ENCODE data around the gene ANXA3. TPM values are rescaled to one million over a fixed set of nuclear protein-coding genes. Genes with fewer than 3 reads are reported as not detected.
A peak's percentile ranks its signal among the peaks of the same experiment; 100 is the strongest.

The ANXA3 gene
- total and polyA plus RNA-seq, 2 donors (not counting 1 experiment from before 2014, with no cell fraction given): not detected

DNA sequence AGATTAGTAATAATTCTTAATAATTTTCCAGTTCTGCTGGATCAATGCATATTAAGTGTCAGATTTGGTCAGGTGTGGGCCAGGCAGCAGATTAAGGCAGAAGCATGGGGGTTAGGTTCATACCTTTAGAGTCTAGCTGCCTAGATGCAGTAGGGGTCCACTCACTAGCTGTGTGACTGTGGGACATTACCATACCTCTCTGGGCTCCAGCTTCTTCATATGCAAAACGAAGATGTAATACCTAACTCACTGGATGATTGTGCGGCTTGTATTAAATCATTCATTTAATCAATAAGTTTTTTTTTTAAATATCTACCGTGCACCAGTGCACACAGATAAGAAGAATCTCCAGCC is 1.4 kb downstream of the ANXA3 start:
- TF ChIP-seq, protein P1, sequence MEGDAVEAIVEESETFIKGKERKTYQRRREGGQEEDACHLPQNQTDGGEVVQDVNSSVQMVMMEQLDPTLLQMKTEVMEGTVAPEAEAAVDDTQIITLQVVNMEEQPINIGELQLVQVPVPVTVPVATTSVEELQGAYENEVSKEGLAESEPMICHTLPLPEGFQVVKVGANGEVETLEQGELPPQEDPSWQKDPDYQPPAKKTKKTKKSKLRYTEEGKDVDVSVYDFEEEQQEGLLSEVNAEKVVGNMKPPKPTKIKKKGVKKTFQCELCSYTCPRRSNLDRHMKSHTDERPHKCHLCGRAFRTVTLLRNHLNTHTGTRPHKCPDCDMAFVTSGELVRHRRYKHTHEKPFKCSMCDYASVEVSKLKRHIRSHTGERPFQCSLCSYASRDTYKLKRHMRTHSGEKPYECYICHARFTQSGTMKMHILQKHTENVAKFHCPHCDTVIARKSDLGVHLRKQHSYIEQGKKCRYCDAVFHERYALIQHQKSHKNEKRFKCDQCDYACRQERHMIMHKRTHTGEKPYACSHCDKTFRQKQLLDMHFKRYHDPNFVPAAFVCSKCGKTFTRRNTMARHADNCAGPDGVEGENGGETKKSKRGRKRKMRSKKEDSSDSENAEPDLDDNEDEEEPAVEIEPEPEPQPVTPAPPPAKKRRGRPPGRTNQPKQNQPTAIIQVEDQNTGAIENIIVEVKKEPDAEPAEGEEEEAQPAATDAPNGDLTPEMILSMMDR (IDR thresholded peaks at IDR 0.05): no peak
- no peak for TF ChIP-seq EZH2 (IDR thresholded peaks at IDR 0.05; ENCODE audit: borderline replicate concordance, insufficient read depth, low read depth, low read length, poor library complexity, severe bottlenecking)
- Mint-ChIP-seq H3K4me1 (peaks cover 20% of the 10 kb centered on the region), H3K27ac (no peak overlapping the region), H3K9me3 (ENCODE audit: insufficient read depth) (no peaks in the 10 kb centered on the region), H3K4me3 (no peak overlapping the region), H3K27me3 (peaks cover 45% of the 10 kb centered on the region)
- CTCF ChIA-PET: no interaction called here
- POLR2A ChIA-PET: no interaction called here
- H3K27ac ChIP-seq (ENCODE audit: low read length in 2 of 2): no peak overlapping the region
- no peak for ATAC-seq (ENCODE audit: low read depth)
- H3K9ac ChIP-seq (ENCODE audit: low read length): no peak overlapping the region
- H3K27me3 ChIP-seq (replicated peaks in 1 of 4; ENCODE audit: control extremely low read depth in 1 of 4, control insufficient read depth in 3 of 4, insufficient read depth in 4 of 4, low read length in 3 of 4): peaks cover 0 to 36% (median 24%) of the 10 kb centered on the region in 4 experiments
- H3K9me3 ChIP-seq (ENCODE audit: control extremely low read depth in 1 of 3, control insufficient read depth in 2 of 3, insufficient read depth in 1 of 3, low read length in 2 of 3): peaks cover 0 to 3% (median 0%) of the 10 kb centered on the region in 3 donors
- no peaks in the 10 kb centered on the region for H3K79me2 ChIP-seq (ENCODE audit: control insufficient read depth, insufficient read depth, low read length)
- no peaks in the 10 kb centered on the region for H3K36me3 ChIP-seq (replicated peaks in 1 of 2; ENCODE audit: control extremely low read depth in 1 of 2, control insufficient read depth in 1 of 2, extremely low read depth in 1 of 2, insufficient read depth in 2 of 2, low read length in 1 of 2)
- no CpG with 5 or more reads among the region's 3 CpGs for WGBS (ENCODE audit: insufficient coverage)
- peak overlapping the region in 2 of 5 experiments; percentile 67 to 81 for H3K4me3 ChIP-seq (ENCODE audit: control extremely low read depth in 1 of 5, extremely low read depth in 1 of 5, insufficient read depth in 1 of 5, low read depth in 2 of 5, low read length in 4 of 5)
- H2AFZ ChIP-seq (ENCODE audit: insufficient read depth, low read depth, low read length, poor library complexity, severe bottlenecking): no peak overlapping the region
- H3K4me2 ChIP-seq (replicated peaks; ENCODE audit: low read depth, low read length, poor library complexity, severe bottlenecking): no peak overlapping the region
- no peaks in the 10 kb centered on the region for H4K20me1 ChIP-seq (ENCODE audit: control insufficient read depth, insufficient read depth, low read length, poor library complexity, severe bottlenecking)
- intact Hi-C loops (cut with micrococcal nuclease): no loop called here
- peaks cover 18 to 21% of the 10 kb centered on the region in 2 donors for H3K4me1 ChIP-seq (ENCODE audit: control insufficient read depth in 2 of 2, insufficient read depth in 2 of 2, low read length in 2 of 2)
- DNase-seq: no peak

DNA sequence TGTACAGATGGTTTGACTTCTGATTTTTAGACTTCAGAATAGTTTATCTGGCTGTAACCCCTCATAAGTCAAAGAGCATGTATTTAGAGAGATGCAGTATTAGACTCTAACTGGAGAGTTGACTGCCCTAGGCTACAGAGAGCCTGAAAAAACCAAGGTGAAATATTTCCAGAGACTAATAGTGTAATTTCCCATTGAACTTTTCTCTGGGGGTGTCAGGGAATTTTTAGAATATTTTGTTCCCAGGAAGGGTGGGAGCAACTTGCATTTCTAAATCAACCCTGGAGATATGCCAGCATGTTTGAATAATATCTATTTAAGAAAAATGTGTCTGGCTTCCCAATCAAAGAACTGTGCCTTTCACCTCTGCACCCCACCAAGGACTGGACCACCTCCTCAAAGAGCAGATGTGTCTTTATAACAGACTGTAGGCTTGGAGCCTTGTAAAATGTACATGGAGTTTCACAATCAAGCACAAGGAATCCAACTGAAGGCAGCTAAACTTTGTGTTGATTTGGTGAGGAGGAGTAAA is 2.0 kb downstream of the ANXA3 start:
- ATAC-seq (ENCODE audit: low read depth) (no peak), DNase-seq (no peak)
- intact Hi-C loops (cut with micrococcal nuclease): no loop called here
- TF ChIP-seq EZH2 (IDR thresholded peaks at IDR 0.05; ENCODE audit: borderline replicate concordance, insufficient read depth, low read depth, low read length, poor library complexity, severe bottlenecking): no peak
- TF ChIP-seq, protein P1 (IDR thresholded peaks at IDR 0.05): no peak
- no peak overlapping the region for H3K4me3 Mint-ChIP-seq
- H3K27ac Mint-ChIP-seq: no peak overlapping the region
- no peak overlapping the region for H3K4me2 ChIP-seq (replicated peaks; ENCODE audit: low read depth, low read length, poor library complexity, severe bottlenecking)
- peaks cover 0 to 36% (median 24%) of the 10 kb centered on the region in 4 experiments for H3K27me3 ChIP-seq (replicated peaks in 1 of 4; ENCODE audit: control extremely low read depth in 1 of 4, control insufficient read depth in 3 of 4, insufficient read depth in 4 of 4, low read length in 3 of 4)
- H2AFZ ChIP-seq (ENCODE audit: insufficient read depth, low read depth, low read length, poor library complexity, severe bottlenecking): no peak overlapping the region
- H3K27ac ChIP-seq (ENCODE audit: low read length in 2 of 2): no peak overlapping the region
- H3K9me3 ChIP-seq (ENCODE audit: control extremely low read depth in 1 of 3, control insufficient read depth in 2 of 3, insufficient read depth in 1 of 3, low read length in 2 of 3): peaks cover 0 to 3% (median 0%) of the 10 kb centered on the region in 3 donors
- no peaks in the 10 kb centered on the region for H3K79me2 ChIP-seq (ENCODE audit: control insufficient read depth, insufficient read depth, low read length)
- H4K20me1 ChIP-seq (ENCODE audit: control insufficient read depth, insufficient read depth, low read length, poor library complexity, severe bottlenecking): no peaks in the 10 kb centered on the region
- no peaks in the 10 kb centered on the region for H3K9me3 Mint-ChIP-seq (ENCODE audit: insufficient read depth)
- peaks cover 20% of the 10 kb centered on the region for H3K4me1 Mint-ChIP-seq
- peaks cover 45% of the 10 kb centered on the region for H3K27me3 Mint-ChIP-seq
- H3K4me1 ChIP-seq (ENCODE audit: control insufficient read depth in 2 of 2, insufficient read depth in 2 of 2, low read length in 2 of 2): peaks cover 18 to 21% of the 10 kb centered on the region in 2 donors
- H3K36me3 ChIP-seq (replicated peaks in 1 of 2; ENCODE audit: control extremely low read depth in 1 of 2, control insufficient read depth in 1 of 2, extremely low read depth in 1 of 2, insufficient read depth in 2 of 2, low read length in 1 of 2): no peaks in the 10 kb centered on the region
- ChIA-PET CTCF (no interaction called here), POLR2A (no interaction called here)
- peak overlapping the region in 1 of 5 experiments; percentile 81 for H3K4me3 ChIP-seq (ENCODE audit: control extremely low read depth in 1 of 5, extremely low read depth in 1 of 5, insufficient read depth in 1 of 5, low read depth in 2 of 5, low read length in 4 of 5)
- H3K9ac ChIP-seq (ENCODE audit: low read length): no peak overlapping the region

Measured in B cell (primary cell).